HL-60 (cell line): Measurements from ENCODE around the gene PSMD11.

Source experiments
- DNase-seq, 2 experiments: peaks; one replicate each; pipeline ENCODE4 v3.0.0-alpha.2; 2010 to 2020; ENCODE audit warnings: low read depth in 1 of 2, low spot score in 1 of 2
- H3K27ac ChIP-seq: fragments of 250-450 bp; sonication (Bioruptor Pico); replicated peaks from 2 replicates; pipeline ENCODE4 v1.5.1; 2020; ENCODE audit warnings: mild to moderate bottlenecking, moderate library complexity
- H3K27me3 ChIP-seq: fragments of 250-450 bp; sonication (Bioruptor Pico); 2 replicates; pipeline ENCODE4 v1.5.1; 2021; ENCODE audit warnings: mild to moderate bottlenecking, moderate library complexity; ENCODE audit not compliant: insufficient read depth, poor library complexity, severe bottlenecking
- H3K4me3 ChIP-seq: replicated peaks from 2 replicates; pipeline ENCODE4 v1.5.1; 2011; ENCODE audit warnings: mild to moderate bottlenecking, control low read depth, low read length; ENCODE audit not compliant: insufficient read depth
- GABPA ChIP-seq: IDR thresholded peaks from 2 replicates; pipeline ENCODE4 v1.6.1; 2012; ENCODE audit warnings: low read depth
- POLR2AphosphoS5 ChIP-seq: IDR thresholded peaks from 2 replicates; pipeline ENCODE4 v1.6.1; 2012; ENCODE audit warnings: low read depth
- SPI1 ChIP-seq: IDR thresholded peaks from 2 replicates; pipeline ENCODE4 v1.6.1; 2012; ENCODE audit warnings: low read depth, mild to moderate bottlenecking, borderline replicate concordance
- TF ChIP-seq, protein P1 (sequence below): IDR thresholded peaks from one replicate; pipeline ENCODE4 v1.5.1; 2011; ENCODE audit warnings: low read length, control low read depth, inconsistent platforms; ENCODE audit not compliant: insufficient read depth
- TF ChIP-seq, protein P2 (sequence below): IDR thresholded peaks from 2 replicates; pipeline ENCODE4 v1.6.1; 2012; ENCODE audit warnings: low read depth; ENCODE audit not compliant: insufficient replicate concordance

The PSMD11 gene

GRCh38 chr17:32529604-32530003, 85.3 kb downstream of the PSMD11 start:
- DNase-seq: no peak
- Histone ChIP-seq H3K27me3 (peaks cover 17% of the 10 kb centered on the region), H3K27ac (no peak overlapping the region), H3K4me3 (no peak overlapping the region)
- TF ChIP-seq, protein P1, sequence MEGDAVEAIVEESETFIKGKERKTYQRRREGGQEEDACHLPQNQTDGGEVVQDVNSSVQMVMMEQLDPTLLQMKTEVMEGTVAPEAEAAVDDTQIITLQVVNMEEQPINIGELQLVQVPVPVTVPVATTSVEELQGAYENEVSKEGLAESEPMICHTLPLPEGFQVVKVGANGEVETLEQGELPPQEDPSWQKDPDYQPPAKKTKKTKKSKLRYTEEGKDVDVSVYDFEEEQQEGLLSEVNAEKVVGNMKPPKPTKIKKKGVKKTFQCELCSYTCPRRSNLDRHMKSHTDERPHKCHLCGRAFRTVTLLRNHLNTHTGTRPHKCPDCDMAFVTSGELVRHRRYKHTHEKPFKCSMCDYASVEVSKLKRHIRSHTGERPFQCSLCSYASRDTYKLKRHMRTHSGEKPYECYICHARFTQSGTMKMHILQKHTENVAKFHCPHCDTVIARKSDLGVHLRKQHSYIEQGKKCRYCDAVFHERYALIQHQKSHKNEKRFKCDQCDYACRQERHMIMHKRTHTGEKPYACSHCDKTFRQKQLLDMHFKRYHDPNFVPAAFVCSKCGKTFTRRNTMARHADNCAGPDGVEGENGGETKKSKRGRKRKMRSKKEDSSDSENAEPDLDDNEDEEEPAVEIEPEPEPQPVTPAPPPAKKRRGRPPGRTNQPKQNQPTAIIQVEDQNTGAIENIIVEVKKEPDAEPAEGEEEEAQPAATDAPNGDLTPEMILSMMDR: no peak
- TF ChIP-seq POLR2AphosphoS5 (no peak), GABPA (no peak), SPI1 (no peak)
- TF ChIP-seq, protein P2, sequence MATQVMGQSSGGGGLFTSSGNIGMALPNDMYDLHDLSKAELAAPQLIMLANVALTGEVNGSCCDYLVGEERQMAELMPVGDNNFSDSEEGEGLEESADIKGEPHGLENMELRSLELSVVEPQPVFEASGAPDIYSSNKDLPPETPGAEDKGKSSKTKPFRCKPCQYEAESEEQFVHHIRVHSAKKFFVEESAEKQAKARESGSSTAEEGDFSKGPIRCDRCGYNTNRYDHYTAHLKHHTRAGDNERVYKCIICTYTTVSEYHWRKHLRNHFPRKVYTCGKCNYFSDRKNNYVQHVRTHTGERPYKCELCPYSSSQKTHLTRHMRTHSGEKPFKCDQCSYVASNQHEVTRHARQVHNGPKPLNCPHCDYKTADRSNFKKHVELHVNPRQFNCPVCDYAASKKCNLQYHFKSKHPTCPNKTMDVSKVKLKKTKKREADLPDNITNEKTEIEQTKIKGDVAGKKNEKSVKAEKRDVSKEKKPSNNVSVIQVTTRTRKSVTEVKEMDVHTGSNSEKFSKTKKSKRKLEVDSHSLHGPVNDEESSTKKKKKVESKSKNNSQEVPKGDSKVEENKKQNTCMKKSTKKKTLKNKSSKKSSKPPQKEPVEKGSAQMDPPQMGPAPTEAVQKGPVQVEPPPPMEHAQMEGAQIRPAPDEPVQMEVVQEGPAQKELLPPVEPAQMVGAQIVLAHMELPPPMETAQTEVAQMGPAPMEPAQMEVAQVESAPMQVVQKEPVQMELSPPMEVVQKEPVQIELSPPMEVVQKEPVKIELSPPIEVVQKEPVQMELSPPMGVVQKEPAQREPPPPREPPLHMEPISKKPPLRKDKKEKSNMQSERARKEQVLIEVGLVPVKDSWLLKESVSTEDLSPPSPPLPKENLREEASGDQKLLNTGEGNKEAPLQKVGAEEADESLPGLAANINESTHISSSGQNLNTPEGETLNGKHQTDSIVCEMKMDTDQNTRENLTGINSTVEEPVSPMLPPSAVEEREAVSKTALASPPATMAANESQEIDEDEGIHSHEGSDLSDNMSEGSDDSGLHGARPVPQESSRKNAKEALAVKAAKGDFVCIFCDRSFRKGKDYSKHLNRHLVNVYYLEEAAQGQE: no peak
